ENCODE results near the gene INHBE.
"Not testable (repeated sequence)": the region's sequence is repeated elsewhere in the genome, so short reads cannot be mapped to it uniquely, and the experiment has no call there.

Gene INHBE

DNA sequence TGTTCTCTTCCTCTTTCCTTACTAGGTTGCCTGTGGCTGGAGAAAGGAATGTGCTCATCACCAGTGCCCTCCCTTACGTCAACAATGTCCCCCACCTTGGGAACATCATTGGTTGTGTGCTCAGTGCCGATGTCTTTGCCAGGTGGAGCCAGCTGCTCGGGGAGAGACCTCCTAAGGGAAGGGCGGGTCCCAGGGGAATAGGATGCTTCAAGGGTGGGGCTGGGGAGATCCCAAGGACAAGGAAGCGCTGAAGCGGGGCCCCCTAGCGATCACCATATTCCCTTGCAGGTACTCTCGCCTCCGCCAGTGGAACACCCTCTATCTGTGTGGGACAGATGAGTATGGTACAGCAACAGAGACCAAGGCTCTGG, 43.0 kb downstream of the INHBE start:
- no peak for DNase-seq (ENCODE audit: low spot score)

DNA sequence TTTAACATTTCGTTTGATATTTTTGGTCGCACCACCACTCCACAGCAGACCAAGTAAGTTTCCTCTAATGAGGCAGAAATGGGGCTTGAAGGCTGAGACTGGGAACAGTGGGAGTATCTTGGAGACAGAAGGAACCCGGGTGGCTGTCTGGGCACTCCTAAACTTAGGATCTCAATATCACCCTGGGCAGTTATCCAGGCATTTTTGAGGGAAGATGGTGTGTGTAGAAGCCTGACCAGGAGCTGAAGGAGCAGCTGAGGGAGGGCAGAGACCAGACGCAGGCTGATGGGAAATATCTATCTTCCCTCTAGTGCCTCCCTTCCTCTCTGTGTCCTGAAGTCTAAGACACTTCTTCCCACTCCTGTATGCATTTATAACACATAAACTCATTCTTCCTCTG, 43.5 kb downstream of the INHBE start:
- DNase-seq (ENCODE audit: low spot score): no peak

DNA sequence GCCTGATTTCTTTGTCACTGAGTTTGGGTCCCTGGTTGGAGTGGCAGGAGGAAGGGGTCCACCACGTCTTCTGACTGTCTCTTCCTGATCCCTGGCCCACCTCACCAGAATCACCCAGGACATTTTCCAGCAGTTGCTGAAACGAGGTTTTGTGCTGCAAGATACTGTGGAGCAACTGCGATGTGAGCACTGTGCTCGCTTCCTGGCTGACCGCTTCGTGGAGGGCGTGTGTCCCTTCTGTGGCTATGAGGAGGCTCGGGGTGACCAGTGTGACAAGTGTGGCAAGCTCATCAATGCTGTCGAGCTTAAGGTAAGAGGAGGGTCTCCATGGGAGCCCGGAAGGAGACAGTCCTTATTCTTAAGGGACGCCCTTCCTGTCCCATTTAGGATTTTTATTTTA, 45.1 kb downstream of the INHBE start:
- DNase-seq (ENCODE audit: low spot score): no peak

DNA sequence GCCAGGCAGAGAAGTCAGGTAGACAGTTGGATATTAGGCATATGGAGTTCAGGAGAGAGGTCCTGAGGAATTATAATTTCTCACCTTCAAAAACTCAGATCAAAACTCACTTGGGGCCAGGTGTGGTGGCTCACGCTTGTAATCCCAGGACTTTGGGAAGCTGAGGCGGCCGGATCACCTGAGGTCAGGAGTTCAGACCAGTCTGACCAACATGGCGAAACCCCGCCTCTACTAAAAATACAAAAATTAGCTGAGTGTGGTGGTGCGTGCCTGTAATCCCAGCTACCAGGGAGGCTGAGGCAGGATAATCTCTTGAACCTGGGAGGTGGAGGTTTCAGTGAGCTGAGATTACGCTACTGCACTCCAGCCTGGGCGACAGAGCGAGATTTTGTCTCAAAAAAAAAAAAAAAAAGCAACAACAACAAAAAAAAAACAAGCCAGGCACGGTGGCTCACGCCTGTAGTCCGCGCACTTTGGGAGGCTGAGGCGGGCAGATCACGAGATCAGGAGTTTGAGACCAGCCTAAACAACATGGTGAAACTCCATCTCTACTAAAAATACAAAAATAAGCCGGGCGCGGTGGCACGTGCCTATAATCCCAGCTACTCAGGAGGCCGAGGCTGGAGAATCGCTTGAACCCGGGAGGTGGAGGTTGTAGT, 47.3 kb downstream of the INHBE start:
- not testable (repeated sequence) for DNase-seq (ENCODE audit: low spot score)

DNA sequence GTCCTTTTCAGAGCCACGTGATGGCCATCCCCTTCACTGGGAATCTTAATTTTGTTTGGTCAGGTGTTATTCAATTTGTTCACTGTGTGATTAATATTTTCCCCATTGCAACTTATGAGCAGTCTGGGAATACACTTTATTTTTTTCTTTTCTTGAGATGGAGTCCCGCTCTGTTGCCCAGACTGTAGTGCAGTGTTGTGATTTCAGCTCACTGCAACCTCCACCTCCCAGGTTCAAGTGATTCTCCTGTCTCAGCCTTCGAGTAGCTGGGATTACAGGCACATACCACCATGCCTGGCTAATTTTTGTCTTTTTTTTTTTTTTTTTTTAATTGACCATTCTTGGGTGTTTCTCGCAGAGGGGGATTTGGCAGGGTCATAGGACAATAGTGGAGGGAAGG, 51.4 kb downstream of the INHBE start:
- DNase-seq (ENCODE audit: low spot score): not testable (repeated sequence)
